Vagina (tissue), 2 donors: ENCODE results near the gene LRRIQ4. TPM values are rescaled to one million over a fixed set of nuclear protein-coding genes. Genes with fewer than 3 reads are reported as not detected.

Experiments used
- DNase-seq, 2 donors: peaks; one replicate each; pipeline ENCODE4 v3.0.0-alpha.2; 2017; ENCODE audit errors: extremely low spot score in 2 of 2
- H3K27ac ChIP-seq: fragments of 200-600 bp; sonication (generic); one replicate; pipeline ENCODE4 v1.5.1; 2019
- H3K27me3 ChIP-seq: fragments of 200-600 bp; sonication (generic); one replicate; pipeline ENCODE4 v1.5.1; 2019
- H3K36me3 ChIP-seq, 2 donors: fragments of 200-600 bp; sonication (generic); one replicate each; pipeline ENCODE4 v1.5.1; 2017 to 2019
- H3K4me1 ChIP-seq: fragments of 200-600 bp; sonication (generic); one replicate; pipeline ENCODE4 v1.5.1; 2019
- H3K4me3 ChIP-seq, 2 donors: fragments of 200-600 bp; sonication (generic); 1 replicate in 1 of 2; 2 replicates in 1 of 2; pipeline ENCODE4 v1.5.1; 2016 to 2019
- H3K9me3 ChIP-seq: fragments of 200-600 bp; sonication (generic); one replicate; pipeline ENCODE4 v1.5.1; 2019
- POLR2A ChIP-seq, 2 donors: fragments of 450-650 bp; IDR thresholded peaks; one replicate each; pipeline ENCODE4 v1.6.1; 2017; ENCODE audit warnings: antibody characterized with exemption in 2 of 2, mild to moderate bottlenecking in 2 of 2, moderate library complexity in 2 of 2
- POLR2AphosphoS5 ChIP-seq, 2 donors: sonication (generic); formaldehyde crosslinking; IDR thresholded peaks; one replicate each; pipeline ENCODE4 v1.9.0; 2017; ENCODE audit warnings: antibody characterized with exemption in 2 of 2, mild to moderate bottlenecking in 2 of 2, low read depth in 1 of 2; ENCODE audit not compliant: insufficient read depth in 1 of 2
- intact Hi-C: fragments of 100-400 bp; cut with DNase I; formaldehyde crosslinking; loops from one replicate; pipeline ENCODE4 v1.15.1; 2023
- total RNA-seq: library from RNA; depleted of rRNA; stranded (reverse); fragments of >200 nt; gene quantifications from one replicate; pipeline ENCODE4 v1.2.3, GENCODE V29; 2016
- TF ChIP-seq, protein P1 (sequence below), 3 experiments: fragments of 450-650 bp in 2 of 3; fragments of 200-600 bp in 1 of 3; sonication (generic) in 1 of 3; IDR thresholded peaks; one replicate each; pipeline ENCODE4 v1.5.1; 2017 to 2019; ENCODE audit warnings: antibody characterized with exemption in 3 of 3, mild to moderate bottlenecking in 2 of 3, moderate library complexity in 2 of 3

The LRRIQ4 gene
- total RNA-seq, 1 donor from 2014 or later, result not detected

DNA sequence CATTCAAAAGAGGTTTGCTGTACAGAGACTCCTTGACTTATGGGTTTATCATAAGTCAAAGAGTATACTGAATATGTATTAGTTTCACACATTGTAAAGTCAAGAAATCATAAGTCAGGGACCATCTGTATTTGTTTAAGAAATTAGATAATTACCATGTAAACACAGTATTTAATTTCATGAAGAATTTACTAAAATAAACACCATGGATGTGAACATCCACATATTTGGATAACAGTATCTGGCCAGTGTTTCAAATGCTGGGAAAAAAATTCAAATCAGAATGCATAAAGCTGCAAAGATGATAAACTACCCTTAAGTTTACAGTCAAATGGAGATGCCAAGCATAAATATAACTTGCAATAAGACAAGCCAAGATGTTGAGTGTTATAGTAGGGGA is 22.5 kb upstream of the LRRIQ4 start:
- Histone ChIP-seq H3K36me3 (peaks cover 0 to 42% of the 10 kb centered on the region in 2 donors), H3K27me3 (no peaks in the 10 kb centered on the region), H3K9me3 (no peaks in the 10 kb centered on the region), H3K27ac (no peak overlapping the region), H3K4me3 (no peak overlapping the region), H3K4me1 (no peaks in the 10 kb centered on the region)
- TF ChIP-seq POLR2A (IDR thresholded peaks at IDR 0.05) (no peak), POLR2AphosphoS5 (IDR thresholded peaks at IDR 0.05; ENCODE audit: insufficient read depth in 1 of 2, low read depth in 1 of 2) (no peak)
- TF ChIP-seq, protein P1, sequence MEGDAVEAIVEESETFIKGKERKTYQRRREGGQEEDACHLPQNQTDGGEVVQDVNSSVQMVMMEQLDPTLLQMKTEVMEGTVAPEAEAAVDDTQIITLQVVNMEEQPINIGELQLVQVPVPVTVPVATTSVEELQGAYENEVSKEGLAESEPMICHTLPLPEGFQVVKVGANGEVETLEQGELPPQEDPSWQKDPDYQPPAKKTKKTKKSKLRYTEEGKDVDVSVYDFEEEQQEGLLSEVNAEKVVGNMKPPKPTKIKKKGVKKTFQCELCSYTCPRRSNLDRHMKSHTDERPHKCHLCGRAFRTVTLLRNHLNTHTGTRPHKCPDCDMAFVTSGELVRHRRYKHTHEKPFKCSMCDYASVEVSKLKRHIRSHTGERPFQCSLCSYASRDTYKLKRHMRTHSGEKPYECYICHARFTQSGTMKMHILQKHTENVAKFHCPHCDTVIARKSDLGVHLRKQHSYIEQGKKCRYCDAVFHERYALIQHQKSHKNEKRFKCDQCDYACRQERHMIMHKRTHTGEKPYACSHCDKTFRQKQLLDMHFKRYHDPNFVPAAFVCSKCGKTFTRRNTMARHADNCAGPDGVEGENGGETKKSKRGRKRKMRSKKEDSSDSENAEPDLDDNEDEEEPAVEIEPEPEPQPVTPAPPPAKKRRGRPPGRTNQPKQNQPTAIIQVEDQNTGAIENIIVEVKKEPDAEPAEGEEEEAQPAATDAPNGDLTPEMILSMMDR (IDR thresholded peaks at IDR 0.05), result no peak
- DNase-seq, result no peak
- intact Hi-C loops, result no loop called here

DNA sequence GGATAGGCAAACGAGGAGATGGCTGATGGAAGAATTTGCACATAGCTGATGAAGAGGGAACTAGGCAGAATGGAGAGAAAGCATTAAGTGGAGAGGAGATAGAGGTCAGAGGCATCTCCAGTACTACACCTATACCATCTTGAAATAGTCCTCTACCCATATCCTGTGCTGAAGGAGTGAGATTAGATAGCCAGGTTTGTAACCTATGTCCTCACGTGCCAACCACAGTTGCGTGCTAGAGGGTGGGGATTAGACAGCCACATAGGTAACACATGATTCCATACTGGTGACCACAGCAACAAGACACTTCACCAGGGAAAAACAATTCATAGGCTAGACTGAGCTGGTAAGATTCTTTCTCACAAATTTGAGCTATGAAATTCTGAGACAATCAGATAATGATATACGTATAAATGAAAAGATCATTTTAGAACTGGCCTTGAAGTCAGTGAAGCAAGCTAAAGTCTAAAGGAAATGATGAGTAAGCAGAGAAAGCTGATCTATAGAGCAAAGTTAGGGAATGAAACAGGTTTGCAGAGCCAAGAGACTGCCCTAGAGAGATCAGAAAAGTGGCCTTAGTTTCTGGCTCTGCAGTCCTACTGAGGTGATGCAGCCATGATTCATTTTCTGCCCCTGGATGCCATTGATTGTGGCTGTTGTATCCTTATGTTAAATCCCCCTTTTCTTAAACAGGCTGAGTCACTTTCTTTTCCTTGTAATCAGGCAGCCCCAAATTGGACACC is 21.8 kb upstream of the LRRIQ4 start:
- TF ChIP-seq POLR2AphosphoS5 (IDR thresholded peaks at IDR 0.05; ENCODE audit: insufficient read depth in 1 of 2, low read depth in 1 of 2), result no peak
- no peak for TF ChIP-seq POLR2A (IDR thresholded peaks at IDR 0.05)
- TF ChIP-seq, protein P1 (IDR thresholded peaks at IDR 0.05), result no peak
- H3K4me3 ChIP-seq, result no peak overlapping the region
- no peaks in the 10 kb centered on the region for H3K4me1 ChIP-seq
- no peak for DNase-seq
- no peak overlapping the region for H3K27ac ChIP-seq
- intact Hi-C loops, result no loop called here
- no peaks in the 10 kb centered on the region for H3K9me3 ChIP-seq
- no peaks in the 10 kb centered on the region for H3K27me3 ChIP-seq
- H3K36me3 ChIP-seq, result peaks cover 0 to 36% of the 10 kb centered on the region in 2 donors

DNA sequence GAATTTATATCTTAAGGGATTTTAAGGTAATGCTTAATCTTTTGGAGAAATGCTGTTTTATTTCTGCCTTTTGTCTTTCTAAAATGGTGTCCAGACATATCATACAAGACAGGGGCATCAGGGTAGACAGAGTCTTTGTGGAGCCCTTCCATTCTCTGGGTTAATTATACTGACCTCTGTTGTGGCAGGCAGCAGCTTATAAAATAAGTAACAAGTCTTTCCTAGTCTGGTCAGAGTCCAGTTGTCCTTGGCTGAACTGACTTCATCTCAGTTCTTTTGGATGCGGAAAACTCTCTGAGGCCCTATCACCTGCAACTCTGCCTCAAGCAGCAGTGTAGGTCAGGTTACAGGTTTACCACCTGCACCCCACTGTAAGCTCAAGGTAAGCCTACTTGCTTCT is 20.3 kb upstream of the LRRIQ4 start:
- intact Hi-C loops, result no loop called here
- TF ChIP-seq, protein P1 (IDR thresholded peaks at IDR 0.05), result no peak
- no peak for TF ChIP-seq POLR2A (IDR thresholded peaks at IDR 0.05)
- TF ChIP-seq POLR2AphosphoS5 (IDR thresholded peaks at IDR 0.05; ENCODE audit: insufficient read depth in 1 of 2, low read depth in 1 of 2), result no peak
- Histone ChIP-seq H3K4me3 (no peak overlapping the region), H3K36me3 (peaks cover 0 to 23% of the 10 kb centered on the region in 2 donors), H3K27me3 (no peaks in the 10 kb centered on the region), H3K4me1 (no peaks in the 10 kb centered on the region), H3K9me3 (no peaks in the 10 kb centered on the region), H3K27ac (no peak overlapping the region)
- DNase-seq, result no peak

DNA sequence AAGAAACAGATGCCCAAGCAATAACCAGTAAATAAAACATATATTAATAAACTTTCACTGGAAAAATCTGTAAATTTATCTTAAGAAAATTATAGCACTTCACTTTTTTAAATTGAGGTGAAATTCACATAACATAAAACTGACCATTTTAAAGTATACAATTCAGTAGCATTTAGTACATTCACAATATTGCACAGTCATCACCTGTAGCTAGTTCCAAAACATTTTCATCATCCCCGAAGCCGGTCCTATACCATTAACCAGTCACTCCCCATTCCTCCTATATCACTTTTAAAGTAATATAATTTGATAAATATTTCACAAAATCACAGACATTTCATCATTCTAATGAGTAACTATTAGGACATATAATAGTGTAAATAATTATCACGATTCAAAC is 8.0 kb upstream of the LRRIQ4 start:
- Histone ChIP-seq H3K4me3 (no peak overlapping the region), H3K9me3 (no peaks in the 10 kb centered on the region), H3K4me1 (no peaks in the 10 kb centered on the region), H3K27ac (no peak overlapping the region), H3K36me3 (peaks cover 0 to 7% of the 10 kb centered on the region in 2 donors), H3K27me3 (no peaks in the 10 kb centered on the region)
- DNase-seq, result no peak
- intact Hi-C loops, result no loop called here
- TF ChIP-seq POLR2AphosphoS5 (IDR thresholded peaks at IDR 0.05; ENCODE audit: insufficient read depth in 1 of 2, low read depth in 1 of 2) (no peak), POLR2A (IDR thresholded peaks at IDR 0.05) (no peak)
- TF ChIP-seq, protein P1 (IDR thresholded peaks at IDR 0.05), result no peak

DNA sequence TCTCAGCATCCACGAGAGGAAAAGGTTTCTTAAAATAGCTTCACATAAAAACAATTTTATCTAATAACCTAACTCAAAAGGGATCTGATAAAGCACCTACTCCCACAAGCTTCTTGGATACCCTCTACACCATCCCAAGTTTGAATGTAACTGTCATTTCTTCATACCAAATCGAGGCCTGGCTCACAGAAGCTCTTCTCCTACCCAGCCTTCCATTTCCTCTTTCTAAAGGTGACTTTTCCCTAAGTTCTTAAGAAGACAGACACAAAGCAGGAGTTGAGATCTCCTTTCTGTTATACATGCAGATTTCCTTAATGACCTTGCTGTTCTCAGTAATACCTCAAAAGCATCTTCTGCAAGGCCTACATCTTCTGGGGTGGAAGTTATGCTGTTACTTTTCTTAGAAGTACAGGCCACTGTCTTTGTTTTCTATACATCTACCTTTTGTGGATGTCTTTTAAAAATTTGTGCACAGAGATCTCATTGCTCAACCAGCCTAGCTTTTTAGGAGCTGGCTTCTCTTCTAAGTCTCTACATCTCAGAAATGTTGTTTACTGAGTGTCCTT is 3.4 kb upstream of the LRRIQ4 start:
- Histone ChIP-seq H3K27ac (no peak overlapping the region), H3K4me3 (no peak overlapping the region), H3K36me3 (no peaks in the 10 kb centered on the region), H3K9me3 (no peaks in the 10 kb centered on the region), H3K4me1 (peaks cover 10% of the 10 kb centered on the region), H3K27me3 (no peaks in the 10 kb centered on the region)
- TF ChIP-seq POLR2A (IDR thresholded peaks at IDR 0.05) (no peak), POLR2AphosphoS5 (IDR thresholded peaks at IDR 0.05; ENCODE audit: insufficient read depth in 1 of 2, low read depth in 1 of 2) (no peak)
- TF ChIP-seq, protein P1 (IDR thresholded peaks at IDR 0.05), result no peak
- DNase-seq, result no peak
- intact Hi-C loops, result no loop called here
